ENCODE measurements around the gene ZSWIM1. TPM values are rescaled to one million over a fixed set of nuclear protein-coding genes. Genes with fewer than 3 reads are reported as not detected.

The ZSWIM1 gene
- total and polyA plus RNA-seq, 2 of the 13 experiments (the other 11 are each of a cell fraction or from before 2014, with no cell fraction given), result 9.5 to 11.7 TPM

DNA sequence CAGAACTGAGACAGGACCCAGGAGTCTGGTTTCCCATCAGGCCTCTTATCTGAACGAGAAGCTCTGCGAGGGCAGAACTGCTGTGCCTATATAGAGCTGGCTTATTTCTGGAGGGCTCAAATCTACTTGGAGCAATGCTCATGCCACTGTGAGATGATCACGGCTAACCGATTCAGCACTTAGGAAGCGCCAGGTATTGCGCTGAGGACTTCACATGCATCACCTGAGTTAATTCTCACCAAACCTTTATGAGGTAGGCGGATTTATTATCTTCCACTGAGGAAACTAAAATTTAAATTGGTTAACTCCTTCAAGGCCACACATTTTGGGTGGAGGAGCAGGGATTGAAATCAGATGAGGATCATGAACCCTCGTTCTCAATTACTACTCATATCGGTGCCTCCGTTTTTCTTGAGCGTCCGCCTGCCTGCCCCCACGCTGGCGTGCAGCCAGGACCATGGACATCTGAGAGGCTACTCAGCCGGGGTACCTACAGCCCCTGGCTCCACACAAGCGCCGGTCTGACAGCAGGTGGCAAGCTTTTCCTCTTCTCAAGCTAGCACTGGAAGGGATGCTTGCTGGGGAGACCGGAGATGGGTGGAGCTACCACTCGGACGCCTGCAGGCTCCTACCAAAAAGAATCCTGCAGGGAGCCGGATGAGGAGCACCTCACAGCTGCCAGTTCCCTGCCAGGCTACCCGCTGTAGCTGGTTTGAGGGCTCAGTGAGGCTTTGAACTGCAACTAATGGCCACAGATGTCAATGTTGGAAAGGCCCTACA, 52.4 kb downstream of the ZSWIM1 start (continued):
- TF ChIP-seq ZNF569 (CRISPR knock-in tag; IDR thresholded peaks at IDR 0.05; ENCODE audit: borderline replicate concordance) (no peak), ZNF564 (CRISPR knock-in tag; IDR thresholded peaks at IDR 0.05) (0 out of 2 replicates have a peak, but pooled peaks have one; percentile 18), ZKSCAN1 (IDR thresholded peaks at IDR 0.05; ENCODE audit: low read length) (no peak), EHMT2 (IDR thresholded peaks at IDR 0.05; ENCODE audit: borderline replicate concordance, low read depth, low read length) (no peak), KDM2A (CRISPR knock-in tag; IDR thresholded peaks at IDR 0.05; ENCODE audit: borderline replicate concordance, low read depth) (peak; percentile 78), FIP1L1 (IDR thresholded peaks at IDR 0.05; ENCODE audit: borderline replicate concordance, insufficient read depth, low read depth, low read length) (no peak), MIXL1 (CRISPR knock-in tag; IDR thresholded peaks at IDR 0.05) (peak; percentile 12; the same call in 1 of the 2 replicates), NKX3-1 (CRISPR knock-in tag; IDR thresholded peaks at IDR 0.05) (no peak; the same call in 1 of the 2 replicates), SMAD1 (CRISPR knock-in tag; IDR thresholded peaks at IDR 0.05; ENCODE audit: borderline replicate concordance, low read depth) (peak; percentile 55; the same call in 1 of the 2 replicates), HNRNPLL (IDR thresholded peaks at IDR 0.05; ENCODE audit: low read depth, low read length, poor library complexity, severe bottlenecking) (no peak), ZNF674 (CRISPR knock-in tag; IDR thresholded peaks at IDR 0.05; ENCODE audit: low read depth) (0 out of 2 replicates have a peak, but pooled peaks have one; percentile 36), RFX3 (CRISPR knock-in tag; IDR thresholded peaks at IDR 0.05) (no peak), ZNF337 (CRISPR knock-in tag; IDR thresholded peaks at IDR 0.05; ENCODE audit: borderline replicate concordance, low read depth) (no peak), RFXAP (CRISPR knock-in tag; IDR thresholded peaks at IDR 0.05; ENCODE audit: borderline replicate concordance) (0 out of 2 replicates have a peak, but pooled peaks have one; percentile 23), NCOA2 (CRISPR knock-in tag; IDR thresholded peaks at IDR 0.05) (no peak), NCOA5 (CRISPR knock-in tag; IDR thresholded peaks at IDR 0.05) (no peak), SATB2 (CRISPR knock-in tag; IDR thresholded peaks at IDR 0.05) (no peak; the same call in 1 of the 2 replicates), ARNT (IDR thresholded peaks at IDR 0.05) (no peak), ZNF101 (CRISPR knock-in tag; IDR thresholded peaks at IDR 0.05; ENCODE audit: borderline replicate concordance, low read depth) (no peak), ZNF12 (CRISPR knock-in tag; IDR thresholded peaks at IDR 0.05) (peak; percentile 62; the same call in 1 of the 2 replicates), SIN3A (IDR thresholded peaks at IDR 0.05; ENCODE audit: borderline replicate concordance, low read depth, low read length) (peak; percentile 72; the same call in 1 of the 2 replicates), FOXO1 (CRISPR knock-in tag; IDR thresholded peaks at IDR 0.05) (no peak; the same call in 1 of the 2 replicates), KAT8 (CRISPR knock-in tag; IDR thresholded peaks at IDR 0.05) (peak; percentile 72)
- TF ChIP-seq, protein P1, sequence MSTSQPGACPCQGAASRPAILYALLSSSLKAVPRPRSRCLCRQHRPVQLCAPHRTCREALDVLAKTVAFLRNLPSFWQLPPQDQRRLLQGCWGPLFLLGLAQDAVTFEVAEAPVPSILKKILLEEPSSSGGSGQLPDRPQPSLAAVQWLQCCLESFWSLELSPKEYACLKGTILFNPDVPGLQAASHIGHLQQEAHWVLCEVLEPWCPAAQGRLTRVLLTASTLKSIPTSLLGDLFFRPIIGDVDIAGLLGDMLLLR (CRISPR knock-in tag; IDR thresholded peaks at IDR 0.05), result no peak
- TF ChIP-seq, protein P2, sequence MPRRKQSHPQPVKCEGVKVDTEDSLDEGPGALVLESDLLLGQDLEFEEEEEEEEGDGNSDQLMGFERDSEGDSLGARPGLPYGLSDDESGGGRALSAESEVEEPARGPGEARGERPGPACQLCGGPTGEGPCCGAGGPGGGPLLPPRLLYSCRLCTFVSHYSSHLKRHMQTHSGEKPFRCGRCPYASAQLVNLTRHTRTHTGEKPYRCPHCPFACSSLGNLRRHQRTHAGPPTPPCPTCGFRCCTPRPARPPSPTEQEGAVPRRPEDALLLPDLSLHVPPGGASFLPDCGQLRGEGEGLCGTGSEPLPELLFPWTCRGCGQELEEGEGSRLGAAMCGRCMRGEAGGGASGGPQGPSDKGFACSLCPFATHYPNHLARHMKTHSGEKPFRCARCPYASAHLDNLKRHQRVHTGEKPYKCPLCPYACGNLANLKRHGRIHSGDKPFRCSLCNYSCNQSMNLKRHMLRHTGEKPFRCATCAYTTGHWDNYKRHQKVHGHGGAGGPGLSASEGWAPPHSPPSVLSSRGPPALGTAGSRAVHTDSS (CRISPR knock-in tag; conservative IDR thresholded peaks at IDR 0.05), result no peak
- TF ChIP-seq, protein P3, sequence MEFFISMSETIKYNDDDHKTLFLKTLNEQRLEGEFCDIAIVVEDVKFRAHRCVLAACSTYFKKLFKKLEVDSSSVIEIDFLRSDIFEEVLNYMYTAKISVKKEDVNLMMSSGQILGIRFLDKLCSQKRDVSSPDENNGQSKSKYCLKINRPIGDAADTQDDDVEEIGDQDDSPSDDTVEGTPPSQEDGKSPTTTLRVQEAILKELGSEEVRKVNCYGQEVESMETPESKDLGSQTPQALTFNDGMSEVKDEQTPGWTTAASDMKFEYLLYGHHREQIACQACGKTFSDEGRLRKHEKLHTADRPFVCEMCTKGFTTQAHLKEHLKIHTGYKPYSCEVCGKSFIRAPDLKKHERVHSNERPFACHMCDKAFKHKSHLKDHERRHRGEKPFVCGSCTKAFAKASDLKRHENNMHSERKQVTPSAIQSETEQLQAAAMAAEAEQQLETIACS (CRISPR knock-in tag; IDR thresholded peaks at IDR 0.05), result no peak
